Dermis microvascular lymphatic vessel endothelial cell (primary cell): ENCODE data around the gene CCL7. TPM values are rescaled to one million over a fixed set of nuclear protein-coding genes. Genes with fewer than 3 reads are reported as not detected.

Source experiments
- DNase-seq, 2 donors: peaks; one replicate each; pipeline versions ENCODE4 v3.0.0 to v3.0.0-alpha.2; 2010; ENCODE audit warnings: low read depth in 2 of 2
- total RNA-seq: library from RNA; depleted of rRNA; stranded (reverse); fragments of >200 nt; gene quantifications from 2 replicates; pipeline ENCODE4 v1.2.1, GENCODE V29; 2014

The CCL7 gene
- total RNA-seq, 1 donor from 2014 or later = 0.13 TPM

- no peak for DNase-seq
These were observed 23.6 kb upstream of the CCL7 start for GRCh38 chr17:34246446-34246845.

- no peak for DNase-seq
These were observed 23.1 kb upstream of the CCL7 start for GRCh38 chr17:34246881-34247280.

DNA sequence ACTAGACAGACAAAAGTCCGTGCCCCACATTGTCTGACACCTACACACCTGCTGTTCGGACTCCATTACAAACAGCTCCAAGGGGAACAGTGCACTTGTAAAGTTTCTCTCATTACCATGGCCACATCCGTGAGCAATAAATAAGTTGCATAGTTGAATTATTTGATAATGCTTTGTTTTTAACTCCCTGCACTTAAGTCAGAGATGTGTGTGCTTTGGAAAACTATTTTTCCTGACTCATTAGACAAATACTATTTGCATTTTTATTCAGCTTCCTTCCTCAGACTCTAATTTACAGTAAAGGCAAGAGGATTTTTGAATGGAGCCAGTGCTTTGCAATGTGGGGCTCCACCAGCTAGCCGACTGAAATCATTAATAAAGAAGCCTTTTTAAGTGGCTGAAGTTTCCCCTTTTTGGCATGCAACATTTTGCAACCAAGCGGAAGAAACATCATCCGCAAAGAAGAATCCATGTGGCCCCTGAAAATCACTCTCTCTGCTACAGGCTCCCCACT is 21.5 kb upstream of the CCL7 start:
- DNase-seq = peak; percentile 50 to 88

DNA sequence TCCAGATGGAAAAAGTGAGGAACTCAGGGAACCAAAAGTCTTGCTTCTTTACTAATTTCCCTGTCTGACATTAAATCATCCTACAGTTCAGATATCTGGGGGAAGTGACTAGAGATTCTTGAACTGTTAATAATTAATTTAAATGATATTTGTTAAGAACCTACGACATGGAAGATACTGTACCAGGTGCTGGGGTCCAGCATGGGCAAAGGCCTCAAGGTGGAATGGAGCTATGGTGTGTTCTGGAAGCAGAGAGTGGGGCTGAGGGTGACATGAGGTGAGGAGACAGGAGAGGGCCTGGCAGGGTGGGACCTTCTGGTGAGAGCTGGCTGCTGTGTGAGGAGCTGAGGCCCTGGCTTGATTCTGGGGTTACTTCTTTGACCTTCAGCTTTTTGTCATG is 21.0 kb upstream of the CCL7 start:
- no peak for DNase-seq

DNA sequence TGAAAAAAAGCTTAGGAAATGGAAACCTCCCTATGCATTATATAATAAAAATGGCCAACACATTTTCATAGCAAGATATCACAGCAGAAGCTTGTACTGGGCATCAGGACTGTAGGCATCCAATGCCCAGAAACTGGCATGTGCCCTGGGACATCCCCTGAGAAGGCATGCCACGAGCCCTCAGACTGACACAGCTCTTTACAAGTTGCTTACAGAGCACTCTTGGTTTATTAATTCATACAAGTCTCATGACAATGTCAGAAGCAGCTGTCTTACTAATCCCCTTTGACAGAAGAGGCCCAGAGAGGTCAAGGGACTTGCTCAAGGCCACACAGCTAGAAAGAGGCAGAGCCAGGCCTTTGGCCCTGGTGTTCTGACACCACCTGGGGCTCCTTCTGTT is 20.5 kb upstream of the CCL7 start:
- DNase-seq = no peak

DNA sequence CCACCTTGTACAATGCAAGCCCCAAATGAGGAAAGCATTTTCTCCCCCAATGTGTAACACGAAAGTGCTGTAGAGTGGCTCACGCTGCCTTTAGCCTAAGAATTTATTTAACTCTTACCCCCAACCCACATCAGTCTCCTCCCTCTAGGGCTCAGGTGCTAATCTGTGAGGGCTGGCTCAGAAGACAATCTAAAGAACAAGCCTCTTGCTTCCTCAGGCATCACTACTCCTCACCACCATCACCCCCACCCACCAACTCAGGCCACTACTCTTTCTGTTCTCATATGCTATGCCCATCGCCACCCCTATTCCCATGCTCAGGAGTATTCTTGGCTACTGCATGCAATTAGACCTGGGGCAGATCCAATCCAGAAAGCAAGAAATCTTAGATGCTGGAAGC is 18.8 kb upstream of the CCL7 start:
- no peak for DNase-seq

GRCh38 chr17:34252095-34252443 is 18.0 kb upstream of the CCL7 start:
- DNase-seq = no peak

DNA sequence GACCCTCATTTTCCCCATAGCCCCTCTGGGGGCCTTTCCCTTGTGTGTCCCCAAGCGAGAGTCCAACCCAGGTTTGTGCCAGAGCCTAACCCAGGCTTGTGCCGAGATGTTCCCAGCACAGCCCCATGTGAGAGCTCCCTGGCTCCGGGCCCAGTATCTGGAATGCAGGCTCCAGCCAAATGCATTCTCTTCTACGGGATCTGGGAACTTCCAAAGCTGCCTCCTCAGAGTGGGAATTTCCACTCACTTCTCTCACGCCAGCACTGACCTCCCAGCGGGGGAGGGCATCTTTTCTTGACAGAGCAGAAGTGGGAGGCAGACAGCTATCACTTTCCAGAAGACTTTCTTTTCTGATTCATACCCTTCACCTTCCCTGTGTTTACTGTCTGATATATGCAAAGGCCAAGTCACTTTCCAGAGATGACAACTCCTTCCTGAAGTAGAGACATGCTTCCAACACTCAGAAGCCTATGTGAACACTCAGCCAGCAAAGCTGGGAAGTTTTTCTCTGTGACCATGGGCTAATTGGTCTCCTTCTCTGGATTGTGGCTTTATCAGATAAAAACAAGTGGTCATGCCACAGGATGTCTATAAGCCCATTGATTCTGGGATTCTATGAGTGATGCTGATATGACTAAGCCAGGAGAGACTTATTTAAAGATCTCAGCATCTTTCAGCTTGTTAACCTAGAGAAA is 17.4 kb upstream of the CCL7 start:
- peak; percentile 78 to 97 for DNase-seq

GRCh38 chr17:34253139-34253525 is 16.9 kb upstream of the CCL7 start:
- DNase-seq = no peak

GRCh38 chr17:34254146-34254545 is 15.9 kb upstream of the CCL7 start:
- DNase-seq = peak in 1 of 2 donors; percentile 53

GRCh38 chr17:34254651-34255380 is 15.2 kb upstream of the CCL7 start, which contains the start of gene CCL2:
Gene CCL2, plus strand, starts transcription at chr17:34255285. Its CDS starts 65 bp downstream, at chr17:34255350.
- DNase-seq = peak; percentile 77 to 87

DNA sequence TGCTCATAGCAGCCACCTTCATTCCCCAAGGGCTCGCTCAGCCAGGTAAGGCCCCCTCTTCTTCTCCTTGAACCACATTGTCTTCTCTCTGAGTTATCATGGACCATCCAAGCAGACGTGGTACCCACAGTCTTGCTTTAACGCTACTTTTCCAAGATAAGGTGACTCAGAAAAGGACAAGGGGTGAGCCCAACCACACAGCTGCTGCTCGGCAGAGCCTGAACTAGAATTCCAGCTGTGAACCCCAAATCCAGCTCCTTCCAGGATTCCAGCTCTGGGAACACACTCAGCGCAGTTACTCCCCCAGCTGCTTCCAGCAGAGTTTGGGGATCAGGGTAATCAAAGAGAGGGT is 14.7 kb upstream of the CCL7 start:
- DNase-seq = no peak

DNA sequence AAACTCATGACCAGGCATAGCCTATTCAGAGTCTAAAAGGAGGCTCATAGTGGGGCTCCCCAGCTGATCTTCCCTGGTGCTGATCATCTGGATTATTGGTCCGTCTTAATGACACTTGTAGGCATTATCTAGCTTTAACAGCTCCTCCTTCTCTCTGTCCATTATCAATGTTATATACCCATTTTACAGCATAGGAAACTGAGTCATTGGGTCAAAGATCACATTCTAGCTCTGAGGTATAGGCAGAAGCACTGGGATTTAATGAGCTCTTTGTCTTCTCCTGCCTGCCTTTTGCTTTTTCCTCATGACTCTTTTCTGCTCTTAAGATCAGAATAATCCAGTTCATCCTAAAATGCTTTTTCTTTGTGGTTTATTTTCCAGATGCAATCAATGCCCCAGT is 14.2 kb upstream of the CCL7 start:
- no peak for DNase-seq

DNA sequence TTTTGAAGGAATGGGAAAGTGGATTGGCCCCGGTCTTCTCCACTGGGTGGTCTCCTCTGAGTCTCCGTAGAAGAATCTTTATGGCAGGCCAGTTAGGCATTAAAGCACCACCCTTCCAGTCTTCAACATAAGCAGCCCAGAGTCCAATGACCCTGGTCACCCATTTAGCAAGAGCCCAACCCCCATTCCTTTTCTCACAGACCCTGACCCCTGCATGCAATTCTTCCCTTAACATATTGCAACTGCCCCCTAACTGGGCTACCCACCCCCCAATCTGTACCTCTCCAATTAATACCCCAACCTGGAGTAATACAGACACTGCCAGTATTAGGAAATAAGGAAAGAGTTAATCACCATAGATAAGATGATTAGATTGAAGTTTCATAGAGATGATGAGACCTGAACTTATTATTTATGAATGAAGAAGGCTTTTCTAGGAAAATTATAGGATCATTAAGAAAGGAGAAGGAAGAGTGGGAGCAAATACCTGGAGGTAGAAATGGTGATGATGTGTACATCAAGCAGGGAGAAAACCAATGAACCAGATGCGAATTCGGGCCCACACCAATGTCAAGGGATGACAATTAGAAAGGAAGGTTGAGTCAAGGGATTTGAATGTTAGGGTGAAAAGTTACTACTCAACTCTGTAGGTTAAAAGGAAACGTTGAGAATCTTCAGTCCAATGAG is 12.6 kb upstream of the CCL7 start:
- DNase-seq = peak in 1 of 2 donors; percentile 51

DNA sequence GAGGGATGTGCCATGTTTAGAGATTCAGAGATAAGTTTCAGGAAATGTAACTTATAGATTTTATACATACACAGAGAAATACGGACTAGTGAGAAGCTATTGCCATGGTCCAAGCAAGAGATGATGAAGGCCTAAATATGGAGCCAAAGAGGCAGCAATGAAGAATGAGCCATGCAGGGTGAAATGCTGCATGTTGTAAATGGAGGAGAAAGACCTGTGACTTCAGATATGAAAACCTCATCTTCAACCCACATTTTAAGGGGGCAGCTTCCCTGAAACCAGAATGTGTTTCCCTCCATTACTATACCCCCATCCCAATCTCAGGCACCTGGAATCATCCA is 12.1 kb upstream of the CCL7 start:
- no peak for DNase-seq

DNA sequence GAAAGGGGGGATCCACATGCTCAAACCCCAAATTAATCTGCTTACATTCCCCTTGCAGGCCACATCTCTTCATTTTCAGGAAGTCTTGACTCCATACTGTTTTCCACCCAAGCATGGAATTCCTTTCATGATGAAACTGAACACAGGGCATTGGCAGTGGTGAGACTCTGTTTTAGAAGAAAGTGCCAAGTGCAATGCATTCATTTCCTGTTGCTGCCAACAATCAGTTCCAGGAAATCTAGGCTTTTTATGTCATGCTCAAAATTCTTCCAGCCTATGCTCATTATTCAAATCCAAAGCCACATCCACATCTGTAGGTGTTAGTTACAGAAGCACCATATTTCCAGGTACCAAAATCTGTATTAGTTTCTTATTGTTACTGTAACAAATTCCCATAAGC is 10.9 kb upstream of the CCL7 start:
- DNase-seq = peak in 1 of 2 donors; percentile 71

DNA sequence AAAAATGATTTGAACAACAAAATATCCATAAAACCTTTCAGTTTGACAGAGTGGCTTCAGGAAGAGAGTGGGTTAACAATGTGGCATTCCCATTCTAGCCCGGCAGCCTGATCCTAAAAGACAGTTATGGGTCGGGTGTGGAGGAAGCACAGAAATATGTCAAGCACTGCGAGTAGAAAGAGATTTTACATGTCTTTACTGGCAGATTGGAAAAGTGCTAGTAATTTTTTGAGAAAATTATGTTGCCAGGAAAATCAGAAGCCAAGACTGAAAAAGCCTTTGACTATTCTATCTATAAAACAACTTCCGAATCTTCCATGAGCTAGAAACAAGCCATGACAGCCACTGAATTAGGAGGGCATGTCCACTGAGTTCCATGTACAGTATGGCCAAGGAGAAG is 9.2 kb upstream of the CCL7 start:
- DNase-seq = no peak

- no peak for DNase-seq
These were observed 8.3 kb upstream of the CCL7 start for GRCh38 chr17:34261568-34262337.

- no peak for DNase-seq
These were observed 4.3 kb upstream of the CCL7 start for GRCh38 chr17:34265711-34266110.

GRCh38 chr17:34275881-34276280 is 5.9 kb downstream of the CCL7 start:
- peak in 1 of 2 donors; percentile 82 for DNase-seq

DNA sequence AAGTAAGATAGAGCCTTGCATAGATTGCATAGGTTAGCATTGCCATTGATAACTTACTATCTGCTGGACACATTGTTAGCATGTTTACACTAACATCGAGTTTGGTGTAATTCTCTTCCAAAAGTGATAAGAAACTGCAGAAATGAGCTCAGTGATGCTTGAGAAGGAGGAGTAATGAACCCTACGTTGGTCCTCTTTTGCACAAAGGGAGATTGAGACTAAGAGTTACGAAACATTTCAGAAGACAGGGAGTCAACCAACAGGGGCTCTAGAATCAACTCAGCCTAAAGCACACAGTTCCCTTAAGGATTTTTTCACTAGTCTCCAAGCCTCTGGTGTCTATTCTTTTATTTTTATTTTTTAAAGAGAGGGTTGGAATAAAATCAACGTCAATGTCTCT is 6.8 kb downstream of the CCL7 start:
- DNase-seq = no peak

GRCh38 chr17:34283571-34283970 is 13.6 kb downstream of the CCL7 start:
- DNase-seq = no peak
